Vagina (tissue), 2 donors: Measurements from ENCODE around the gene ITIH3. TPM values are rescaled to one million over a fixed set of nuclear protein-coding genes. Genes with fewer than 3 reads are reported as not detected.

Experiments used
- DNase-seq, 2 donors: peaks; one replicate each; pipeline ENCODE4 v3.0.0-alpha.2; 2017; ENCODE audit errors: extremely low spot score in 2 of 2
- H3K27ac ChIP-seq: fragments of 200-600 bp; sonication (generic); one replicate; pipeline ENCODE4 v1.5.1; 2019
- H3K27me3 ChIP-seq: fragments of 200-600 bp; sonication (generic); one replicate; pipeline ENCODE4 v1.5.1; 2019
- H3K36me3 ChIP-seq, 2 donors: fragments of 200-600 bp; sonication (generic); one replicate each; pipeline ENCODE4 v1.5.1; 2017 to 2019
- H3K4me1 ChIP-seq: fragments of 200-600 bp; sonication (generic); one replicate; pipeline ENCODE4 v1.5.1; 2019
- H3K4me3 ChIP-seq, 2 donors: fragments of 200-600 bp; sonication (generic); 1 replicate in 1 of 2; 2 replicates in 1 of 2; pipeline ENCODE4 v1.5.1; 2016 to 2019
- H3K9me3 ChIP-seq: fragments of 200-600 bp; sonication (generic); one replicate; pipeline ENCODE4 v1.5.1; 2019
- CTCF ChIP-seq, 3 experiments: fragments of 450-650 bp in 2 of 3; fragments of 200-600 bp in 1 of 3; sonication (generic) in 1 of 3; IDR thresholded peaks; one replicate each; pipeline ENCODE4 v1.5.1; 2017 to 2019; ENCODE audit warnings: antibody characterized with exemption in 3 of 3, mild to moderate bottlenecking in 2 of 3, moderate library complexity in 2 of 3
- POLR2A ChIP-seq, 2 donors: fragments of 450-650 bp; IDR thresholded peaks; one replicate each; pipeline ENCODE4 v1.6.1; 2017; ENCODE audit warnings: antibody characterized with exemption in 2 of 2, mild to moderate bottlenecking in 2 of 2, moderate library complexity in 2 of 2
- POLR2AphosphoS5 ChIP-seq, 2 donors: sonication (generic); formaldehyde crosslinking; IDR thresholded peaks; one replicate each; pipeline ENCODE4 v1.9.0; 2017; ENCODE audit warnings: antibody characterized with exemption in 2 of 2, mild to moderate bottlenecking in 2 of 2, low read depth in 1 of 2; ENCODE audit not compliant: insufficient read depth in 1 of 2
- intact Hi-C: fragments of 100-400 bp; cut with DNase I; formaldehyde crosslinking; loops from one replicate; pipeline ENCODE4 v1.15.1; 2023
- total RNA-seq: library from RNA; depleted of rRNA; stranded (reverse); fragments of >200 nt; gene quantifications from one replicate; pipeline ENCODE4 v1.2.3, GENCODE V29; 2016

The ITIH3 gene
- total RNA-seq, 1 donor from 2014 or later: 7.6 TPM

- no peak overlapping the region for H3K27ac ChIP-seq
- H3K4me1 ChIP-seq: no peaks in the 10 kb centered on the region
- no peaks in the 10 kb centered on the region for H3K9me3 ChIP-seq
- intact Hi-C loops: no loop called here
- no peaks in the 10 kb centered on the region for H3K27me3 ChIP-seq
- H3K36me3 ChIP-seq: no peaks in the 10 kb centered on the region
- no peak for TF ChIP-seq POLR2AphosphoS5 (IDR thresholded peaks at IDR 0.05; ENCODE audit: insufficient read depth in 1 of 2, low read depth in 1 of 2)
- TF ChIP-seq POLR2A (IDR thresholded peaks at IDR 0.05): no peak
- no peak for TF ChIP-seq CTCF (IDR thresholded peaks at IDR 0.05)
- no peak overlapping the region for H3K4me3 ChIP-seq
- DNase-seq: no peak
Measured at GRCh38 chr3:52795298-52795900, 803 bp downstream of the ITIH3 start.

GRCh38 chr3:52796411-52796810 is 1.8 kb downstream of the ITIH3 start:
- H3K9me3 ChIP-seq: no peaks in the 10 kb centered on the region
- no peak for DNase-seq
- no peak overlapping the region for H3K27ac ChIP-seq
- no peaks in the 10 kb centered on the region for H3K27me3 ChIP-seq
- TF ChIP-seq POLR2A (IDR thresholded peaks at IDR 0.05): no peak
- no peak for TF ChIP-seq CTCF (IDR thresholded peaks at IDR 0.05)
- no peak for TF ChIP-seq POLR2AphosphoS5 (IDR thresholded peaks at IDR 0.05; ENCODE audit: insufficient read depth in 1 of 2, low read depth in 1 of 2)
- H3K4me3 ChIP-seq: no peak overlapping the region
- intact Hi-C loops: no loop called here
- H3K4me1 ChIP-seq: no peaks in the 10 kb centered on the region
- H3K36me3 ChIP-seq: no peaks in the 10 kb centered on the region

DNA sequence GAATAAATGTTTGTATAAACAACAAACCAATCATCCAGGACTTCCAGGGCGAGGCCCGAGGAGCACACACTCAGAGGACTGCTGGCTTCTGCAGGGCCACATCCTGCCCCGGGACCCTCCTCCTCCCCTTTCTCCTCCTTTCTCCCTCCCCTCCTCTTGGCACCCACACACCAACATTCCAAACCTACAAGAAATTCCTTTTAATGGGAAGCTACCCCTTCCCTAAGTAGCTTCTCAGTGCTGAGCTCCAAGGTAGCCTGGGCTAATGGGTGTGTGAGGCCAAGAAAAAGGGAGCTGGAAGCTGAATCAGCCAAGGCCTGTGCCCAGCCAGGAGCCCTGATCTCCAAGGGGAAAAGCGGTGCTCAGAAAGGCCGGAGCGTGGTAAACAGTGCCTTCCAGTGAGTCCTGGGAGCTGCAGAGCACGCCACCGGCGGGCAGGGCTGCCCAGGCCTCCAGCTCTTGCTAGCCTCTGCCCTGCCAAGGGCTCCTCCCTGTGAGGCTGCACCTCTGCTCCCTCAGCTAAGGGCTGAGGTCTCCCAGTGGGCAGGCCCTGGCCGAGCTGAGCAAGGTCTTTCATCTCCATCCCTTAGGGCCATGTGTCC is 3.9 kb downstream of the ITIH3 start:
- Histone ChIP-seq H3K27me3 (no peaks in the 10 kb centered on the region), H3K4me3 (no peak overlapping the region), H3K36me3 (no peaks in the 10 kb centered on the region), H3K4me1 (no peaks in the 10 kb centered on the region), H3K9me3 (no peaks in the 10 kb centered on the region), H3K27ac (no peak overlapping the region)
- intact Hi-C loops: no loop called here
- DNase-seq: no peak
- TF ChIP-seq POLR2AphosphoS5 (IDR thresholded peaks at IDR 0.05; ENCODE audit: insufficient read depth in 1 of 2, low read depth in 1 of 2) (no peak), CTCF (IDR thresholded peaks at IDR 0.05) (no peak), POLR2A (IDR thresholded peaks at IDR 0.05) (no peak)

DNA sequence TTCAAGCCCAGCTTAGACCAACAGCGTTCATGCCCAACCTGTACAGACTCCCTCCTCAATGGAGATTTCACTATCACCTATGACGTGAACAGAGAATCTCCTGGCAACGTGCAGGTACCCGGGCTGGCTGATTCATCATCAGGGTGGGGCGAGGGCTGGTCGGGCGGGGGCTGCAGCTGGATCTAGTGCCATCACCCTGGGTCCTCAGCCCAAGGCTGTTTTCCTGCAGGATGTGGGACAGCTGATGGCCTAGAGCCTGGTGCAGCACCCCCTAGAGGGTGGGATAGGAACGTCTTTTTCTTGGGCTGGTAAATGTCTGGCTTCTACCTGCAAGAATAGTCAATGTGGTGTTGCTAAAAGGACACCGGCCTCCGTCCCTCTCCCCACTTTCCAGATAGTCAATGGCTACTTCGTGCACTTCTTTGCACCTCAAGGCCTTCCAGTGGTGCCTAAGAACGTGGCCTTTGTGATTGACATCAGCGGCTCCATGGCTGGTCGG is 4.4 kb downstream of the ITIH3 start:
- TF ChIP-seq CTCF (IDR thresholded peaks at IDR 0.05) (no peak), POLR2A (IDR thresholded peaks at IDR 0.05) (no peak), POLR2AphosphoS5 (IDR thresholded peaks at IDR 0.05; ENCODE audit: insufficient read depth in 1 of 2, low read depth in 1 of 2) (no peak)
- Histone ChIP-seq H3K27ac (no peak overlapping the region), H3K4me1 (no peaks in the 10 kb centered on the region), H3K4me3 (no peak overlapping the region), H3K36me3 (no peaks in the 10 kb centered on the region), H3K9me3 (no peaks in the 10 kb centered on the region), H3K27me3 (no peaks in the 10 kb centered on the region)
- no peak for DNase-seq
- intact Hi-C loops: no loop called here

DNA sequence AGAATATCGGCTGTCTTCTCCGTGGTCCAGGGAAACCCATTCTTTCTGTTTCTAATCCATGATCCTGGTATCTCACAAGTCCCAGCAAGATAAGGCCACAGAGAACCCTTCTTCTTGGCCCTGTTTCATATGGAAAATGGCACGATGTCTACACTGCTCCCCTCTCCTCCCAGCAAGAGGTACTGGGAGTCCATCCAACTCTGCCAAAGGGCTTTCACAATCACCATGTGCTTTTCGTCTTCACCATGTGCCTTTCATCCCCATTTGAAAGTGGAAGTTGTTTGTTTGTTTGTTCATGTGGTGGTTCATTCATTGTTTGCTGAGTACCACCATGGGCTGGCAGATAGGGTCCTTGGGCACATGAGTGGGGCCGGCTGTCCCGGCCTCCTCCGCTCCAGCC is 5.5 kb downstream of the ITIH3 start:
- intact Hi-C loops: no loop called here
- Histone ChIP-seq H3K4me1 (no peaks in the 10 kb centered on the region), H3K27ac (no peak overlapping the region), H3K27me3 (no peaks in the 10 kb centered on the region), H3K4me3 (no peak overlapping the region), H3K36me3 (no peaks in the 10 kb centered on the region), H3K9me3 (no peaks in the 10 kb centered on the region)
- TF ChIP-seq CTCF (IDR thresholded peaks at IDR 0.05) (no peak), POLR2AphosphoS5 (IDR thresholded peaks at IDR 0.05; ENCODE audit: insufficient read depth in 1 of 2, low read depth in 1 of 2) (no peak), POLR2A (IDR thresholded peaks at IDR 0.05) (no peak)
- DNase-seq: no peak
